Stimulated activated CD4-positive, alpha-beta T cell treated with anti-CD3 and anti-CD28 coated beads, Interleukin-15, amount 100 ng/mL, for 24 hours (primary cell): ENCODE results near the gene MCF2L2.

Source experiments
- DNase-seq: peaks from one replicate; pipeline ENCODE4 v3.0.0-alpha.2; 2020

The MCF2L2 gene

GRCh38 chr3:183158113-183158512, 270.3 kb downstream of the MCF2L2 start:
- no peak for DNase-seq

GRCh38 chr3:183156266-183156665, 272.2 kb downstream of the MCF2L2 start:
- no peak for DNase-seq

- DNase-seq = no peak
These were observed 272.9 kb downstream of the MCF2L2 start for GRCh38 chr3:183155499-183155898.

GRCh38 chr3:183153210-183153950, 275.0 kb downstream of the MCF2L2 start:
- no peak for DNase-seq

- no peak for DNase-seq
These were observed 276.5 kb downstream of the MCF2L2 start for GRCh38 chr3:183151821-183152351.

GRCh38 chr3:183151086-183151485, 277.3 kb downstream of the MCF2L2 start:
- DNase-seq = no peak

- DNase-seq = no peak
These were observed 278.3 kb downstream of the MCF2L2 start for GRCh38 chr3:183149915-183150750.

GRCh38 chr3:183148056-183148455, 280.4 kb downstream of the MCF2L2 start:
- DNase-seq = no peak

GRCh38 chr3:183144363-183144762, 284.1 kb downstream of the MCF2L2 start:
- DNase-seq = no peak

- no peak for DNase-seq
These were observed 286.2 kb downstream of the MCF2L2 start for GRCh38 chr3:183142199-183142598.

- no peak for DNase-seq
These were observed 293.6 kb downstream of the MCF2L2 start for GRCh38 chr3:183134844-183135243.

GRCh38 chr3:183132409-183132808, 296.0 kb downstream of the MCF2L2 start:
- DNase-seq = no peak

- no peak for DNase-seq
These were observed 296.7 kb downstream of the MCF2L2 start for GRCh38 chr3:183131735-183132134.

GRCh38 chr3:183131186-183131725, 297.2 kb downstream of the MCF2L2 start:
- DNase-seq = no peak

- no peak for DNase-seq
These were observed 299.2 kb downstream of the MCF2L2 start for GRCh38 chr3:183129243-183129642.

- no peak for DNase-seq
These were observed 299.7 kb downstream of the MCF2L2 start for GRCh38 chr3:183128709-183129108.
